ENCODE results near the gene KATNA1.

The KATNA1 gene

DNA sequence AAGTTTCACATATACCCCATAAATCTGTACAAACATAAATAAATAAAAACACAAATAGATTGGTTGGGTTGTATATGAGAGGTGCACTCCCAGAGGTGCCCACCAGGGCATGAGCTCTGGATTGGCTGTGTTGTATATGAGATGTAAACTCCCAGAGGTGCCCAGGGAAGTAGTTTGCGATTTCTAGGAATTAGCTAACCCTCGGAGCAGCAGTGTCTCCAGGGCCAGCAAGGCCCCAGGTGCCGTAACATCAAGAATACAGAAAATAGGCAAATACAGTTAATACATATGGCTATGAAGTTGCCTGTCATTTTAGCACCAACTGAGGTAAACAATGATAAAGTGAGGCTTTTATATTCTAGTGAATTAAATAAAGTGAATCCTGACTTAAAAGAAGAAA lies 87.8 kb downstream of the KATNA1 start:
- no peaks in the 10 kb centered on the region for H3K4me1 ChIP-seq (ENCODE audit: control insufficient read depth, insufficient read depth, low read length)
- H3K27me3 ChIP-seq (ENCODE audit: control insufficient read depth, insufficient read depth, low read length) = no peaks in the 10 kb centered on the region
- no peaks in the 10 kb centered on the region for H3K36me3 ChIP-seq (ENCODE audit: control insufficient read depth, insufficient read depth, low read length)
- H3K9ac ChIP-seq (ENCODE audit: low read length) = no peak overlapping the region
- H3K4me3 ChIP-seq (ENCODE audit: low read length) = no peak overlapping the region
- no peaks in the 10 kb centered on the region for H3K9me3 ChIP-seq (ENCODE audit: control insufficient read depth, low read length)

- H3K27me3 ChIP-seq (ENCODE audit: control insufficient read depth, insufficient read depth, low read length) = no peaks in the 10 kb centered on the region
- no peak overlapping the region for H3K9ac ChIP-seq (ENCODE audit: low read length)
- H3K36me3 ChIP-seq (ENCODE audit: control insufficient read depth, insufficient read depth, low read length) = no peaks in the 10 kb centered on the region
- no peak overlapping the region for H3K4me3 ChIP-seq (ENCODE audit: low read length)
- no peaks in the 10 kb centered on the region for H3K9me3 ChIP-seq (ENCODE audit: control insufficient read depth, low read length)
- H3K4me1 ChIP-seq (ENCODE audit: control insufficient read depth, insufficient read depth, low read length) = no peaks in the 10 kb centered on the region
Measured at GRCh38 chr6:149559389-149559788, 89.1 kb downstream of the KATNA1 start.

- Histone ChIP-seq H3K27me3 (ENCODE audit: control insufficient read depth, insufficient read depth, low read length) (no peaks in the 10 kb centered on the region), H3K4me1 (ENCODE audit: control insufficient read depth, insufficient read depth, low read length) (no peaks in the 10 kb centered on the region), H3K36me3 (ENCODE audit: control insufficient read depth, insufficient read depth, low read length) (no peaks in the 10 kb centered on the region), H3K9me3 (ENCODE audit: control insufficient read depth, low read length) (no peaks in the 10 kb centered on the region), H3K4me3 (ENCODE audit: low read length) (no peak overlapping the region), H3K9ac (ENCODE audit: low read length) (no peak overlapping the region)
Measured at GRCh38 chr6:149558029-149558428, 90.5 kb downstream of the KATNA1 start.

GRCh38 chr6:149551920-149552319 lies 96.6 kb downstream of the KATNA1 start:
- no peaks in the 10 kb centered on the region for H3K9me3 ChIP-seq (ENCODE audit: control insufficient read depth, low read length)
- no peak overlapping the region for H3K9ac ChIP-seq (ENCODE audit: low read length)
- H3K27me3 ChIP-seq (ENCODE audit: control insufficient read depth, insufficient read depth, low read length) = peaks cover 5% of the 10 kb centered on the region
- H3K36me3 ChIP-seq (ENCODE audit: control insufficient read depth, insufficient read depth, low read length) = no peaks in the 10 kb centered on the region
- no peaks in the 10 kb centered on the region for H3K4me1 ChIP-seq (ENCODE audit: control insufficient read depth, insufficient read depth, low read length)
- H3K4me3 ChIP-seq (ENCODE audit: low read length) = no peak overlapping the region

DNA sequence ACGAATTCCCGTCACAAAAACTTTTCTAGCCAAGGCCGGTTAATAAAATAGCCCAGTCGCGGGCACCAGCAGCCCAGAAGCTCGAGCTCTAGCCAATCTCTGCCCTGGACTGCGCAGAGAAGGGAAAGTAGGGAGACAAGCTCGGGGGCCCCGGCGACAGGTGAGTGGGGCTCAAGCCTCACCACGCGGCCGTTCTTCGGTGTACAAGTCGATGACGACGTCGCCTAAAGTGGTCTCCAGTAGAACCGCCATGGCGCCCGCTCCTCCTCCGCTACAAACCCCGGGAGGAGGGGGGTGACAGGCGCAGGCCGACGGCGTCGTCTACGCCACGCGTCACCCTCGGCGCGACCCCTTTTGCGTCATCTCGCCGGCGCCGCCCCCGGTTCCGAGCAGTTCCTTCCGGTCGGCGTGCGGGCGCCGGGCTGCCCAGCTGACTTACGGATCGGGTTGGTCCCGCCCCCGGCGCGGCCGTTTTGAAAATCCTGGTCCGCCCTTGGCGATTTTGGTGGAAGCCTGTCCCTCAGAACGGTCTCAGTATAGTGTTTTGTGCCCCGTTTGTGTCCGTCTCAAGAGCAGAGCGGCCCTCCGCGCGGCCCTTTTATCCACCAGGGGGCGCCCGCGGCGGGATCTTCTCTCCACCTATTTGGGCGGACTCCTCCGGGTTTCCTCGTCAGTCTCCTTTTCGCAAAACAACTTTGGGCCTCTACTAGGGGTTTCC lies 102.6 kb downstream of the KATNA1 start, which contains the start of gene PPIL4:
Gene PPIL4 (minus strand): TSS at position 290 of the 718 bp plus-strand sequence. CDS start 38 bp downstream, at position 252.
- H3K9me3 ChIP-seq (ENCODE audit: control insufficient read depth, low read length) = no peaks in the 10 kb centered on the region
- peak within 1 kb of the TSS; percentile 91 for H3K4me3 ChIP-seq (ENCODE audit: low read length)
- H3K36me3 ChIP-seq (ENCODE audit: control insufficient read depth, insufficient read depth, low read length) = no peaks in the 10 kb centered on the region
- H3K4me1 ChIP-seq (ENCODE audit: control insufficient read depth, insufficient read depth, low read length) = peaks cover 9% of the 10 kb centered on the region
- H3K9ac ChIP-seq (ENCODE audit: low read length) = peak within 1 kb of the TSS; percentile 96
- H3K27me3 ChIP-seq (ENCODE audit: control insufficient read depth, insufficient read depth, low read length) = peaks cover 5% of the 10 kb centered on the region

- Histone ChIP-seq H3K4me3 (ENCODE audit: low read length) (peak overlapping the region; percentile 91), H3K9me3 (ENCODE audit: control insufficient read depth, low read length) (no peaks in the 10 kb centered on the region), H3K4me1 (ENCODE audit: control insufficient read depth, insufficient read depth, low read length) (peaks cover 9% of the 10 kb centered on the region), H3K36me3 (ENCODE audit: control insufficient read depth, insufficient read depth, low read length) (no peaks in the 10 kb centered on the region), H3K27me3 (ENCODE audit: control insufficient read depth, insufficient read depth, low read length) (peaks cover under 1% of the 10 kb centered on the region), H3K9ac (ENCODE audit: low read length) (peak overlapping the region; percentile 96)
Measured at GRCh38 chr6:149545258-149545753, 103.2 kb downstream of the KATNA1 start.

Measured in mucosa of stomach (tissue), 1 donor.